H1 (cell line): Measurements from ENCODE around the gene GRPR. TPM values are rescaled to one million over a fixed set of nuclear protein-coding genes. Genes with fewer than 3 reads are reported as not detected.

Experiments
- CTCF ChIA-PET: fragments of 300-600 bp; sonication (Branson Sonifier 250); formaldehyde crosslinking; loops from one replicate; lab custom pipeline; 2021; ENCODE audit not compliant: partially characterized antibody; lab: Charles Lee
- POLR2A ChIA-PET: fragments of 300-600 bp; sonication (Branson Sonifier 250); formaldehyde crosslinking; loops from one replicate; lab custom pipeline; 2021; ENCODE audit warnings: inconsistent platforms; ENCODE audit not compliant: partially characterized antibody; lab: Charles Lee
- DNase-seq, 2 experiments: peaks; one replicate each; pipeline versions ENCODE4 v3.0.0 to v3.0.0-alpha.2; 2010 to 2022; ENCODE audit warnings: low spot score in 2 of 2, low read depth in 1 of 2, mixed read lengths in 1 of 2
- FAIRE-seq: peaks from 2 replicates; lab custom pipeline; 2011; peaks lifted over from hg19 to GRCh38; lab: Jason Lieb, UNC
- H2AFZ ChIP-seq: 2 replicates; pipeline ENCODE4 v1.8.1; 2012; ENCODE audit warnings: low read length, inconsistent platforms
- H2AK5ac ChIP-seq: 2 replicates; pipeline ENCODE4 v1.6.1; 2013; ENCODE audit warnings: low read depth, low read length
- H2BK120ac ChIP-seq: replicated peaks from 2 replicates; pipeline ENCODE3; 2013; ENCODE audit warnings: low read depth, low read length, inconsistent platforms
- H2BK12ac ChIP-seq: 2 replicates; pipeline ENCODE4 v1.6.1; 2013; ENCODE audit warnings: low read depth, low read length
- H2BK15ac ChIP-seq: 2 replicates; pipeline ENCODE4 v1.6.1; 2013; ENCODE audit warnings: low read length
- H2BK20ac ChIP-seq: 2 replicates; pipeline ENCODE4 v1.6.1; 2013; ENCODE audit warnings: low read length
- H2BK5ac ChIP-seq: 2 replicates; pipeline ENCODE4 v1.6.1; 2013; ENCODE audit warnings: low read depth, low read length
- H3K14ac ChIP-seq: 2 replicates; pipeline ENCODE4 v1.6.1; 2013; ENCODE audit warnings: inconsistent platforms; ENCODE audit not compliant: insufficient read length
- H3K18ac ChIP-seq: 2 replicates; pipeline ENCODE4 v1.6.1; 2013; ENCODE audit warnings: low read length; ENCODE audit errors: extremely low read depth
- H3K23ac ChIP-seq: 2 replicates; pipeline ENCODE4 v1.6.1; 2013; ENCODE audit warnings: inconsistent platforms; ENCODE audit not compliant: insufficient read length
- H3K23me2 ChIP-seq: 2 replicates; pipeline ENCODE4 v1.6.1; 2013; ENCODE audit warnings: low read depth, low read length
- H3K27ac ChIP-seq: 2 replicates; pipeline ENCODE4 v1.6.1; 2011; ENCODE audit warnings: low read depth, low read length, inconsistent platforms
- H3K27me3 ChIP-seq, 4 experiments: replicated peaks in 1 of 4; 1 replicate in 1 of 4; 2 replicates in 3 of 4; pipeline versions ENCODE4 v1.6.1 to v1.8.1; 2011 to 2013; ENCODE audit warnings: low read length in 3 of 4, mild to moderate bottlenecking in 3 of 4, inconsistent platforms in 2 of 4, mixed read lengths in 2 of 4, moderate library complexity in 1 of 4; ENCODE audit not compliant: control insufficient read depth in 3 of 4, insufficient read depth in 3 of 4; ENCODE audit errors: extremely low read depth in 1 of 4
- H3K36me3 ChIP-seq, 4 experiments: 2 replicates each; pipeline versions ENCODE4 v1.6.1 to v1.8.1; 2011 to 2013; ENCODE audit warnings: mild to moderate bottlenecking in 4 of 4, low read length in 3 of 4, moderate library complexity in 2 of 4, control low read depth in 1 of 4, inconsistent platforms in 1 of 4; ENCODE audit not compliant: insufficient read depth in 4 of 4, control insufficient read depth in 2 of 4
- H3K4ac ChIP-seq: replicated peaks from 2 replicates; pipeline ENCODE3; 2013; ENCODE audit warnings: low read length, low read depth, mixed read lengths, inconsistent platforms; ENCODE audit not compliant: insufficient read length
- H3K4me1 ChIP-seq, 4 experiments: replicated peaks in 1 of 4; 1 replicate in 1 of 4; 2 replicates in 3 of 4; pipeline versions ENCODE4 v1.6.1 to v1.8.1; 2011 to 2013; ENCODE audit warnings: low read length in 3 of 4, inconsistent platforms in 2 of 4, mixed read lengths in 1 of 4; ENCODE audit not compliant: insufficient read depth in 4 of 4, control insufficient read depth in 3 of 4
- H3K4me2 ChIP-seq, 2 experiments: 2 replicates each; pipeline versions ENCODE4 v1.6.1 to v1.8.1; 2011 to 2013; ENCODE audit warnings: low read depth in 2 of 2, low read length in 2 of 2, control low read depth in 1 of 2, inconsistent platforms in 1 of 2, mild to moderate bottlenecking in 1 of 2; ENCODE audit not compliant: insufficient read depth in 1 of 2
- H3K4me3 ChIP-seq, 4 experiments: fragments of 200-600, 300-600 bp in 1 of 4; sonication (generic), shearing (Covaris generic), sonication (Bioruptor Twin) in 1 of 4; 2 replicates each; pipeline versions ENCODE4 v1.5.1 to v1.8.1; 2011 to 2016; ENCODE audit warnings: low read length in 4 of 4, low read depth in 3 of 4, control low read depth in 2 of 4, inconsistent platforms in 2 of 4, mild to moderate bottlenecking in 2 of 4, mixed read lengths in 1 of 4, moderate library complexity in 1 of 4; ENCODE audit not compliant: insufficient read depth in 2 of 4; ENCODE audit errors: extremely low read depth in 1 of 4
- H3K56ac ChIP-seq: replicated peaks from 2 replicates; pipeline ENCODE3; 2013; ENCODE audit warnings: low read depth, mild to moderate bottlenecking, mixed read lengths, low read length, inconsistent platforms; ENCODE audit not compliant: insufficient read length
- H3K79me1 ChIP-seq: 2 replicates; pipeline ENCODE4 v1.6.1; 2013; ENCODE audit warnings: low read depth, low read length, control low read depth
- H3K79me2 ChIP-seq, 2 experiments: 2 replicates each; pipeline versions ENCODE4 v1.6.1 to v1.8.1; 2012 to 2013; ENCODE audit warnings: low read length in 2 of 2, mild to moderate bottlenecking in 2 of 2, inconsistent platforms in 1 of 2; ENCODE audit not compliant: insufficient read depth in 2 of 2, control insufficient read depth in 1 of 2
- H3K9ac ChIP-seq, 4 experiments: replicated peaks in 1 of 4; 1 replicate in 1 of 4; 2 replicates in 3 of 4; pipeline versions ENCODE4 v1.6.1 to v1.8.1; 2011 to 2013; ENCODE audit warnings: low read depth in 3 of 4, low read length in 3 of 4, control low read depth in 2 of 4, mild to moderate bottlenecking in 2 of 4, moderate library complexity in 2 of 4, inconsistent platforms in 1 of 4; ENCODE audit errors: extremely low read depth in 1 of 4
- H3K9me3 ChIP-seq, 2 experiments: 2 replicates each; pipeline versions ENCODE4 v1.6.1 to v1.8.1; 2012 to 2013; ENCODE audit warnings: mild to moderate bottlenecking in 2 of 2, moderate library complexity in 2 of 2, control low read depth in 1 of 2, inconsistent platforms in 1 of 2, low read depth in 1 of 2, low read length in 1 of 2, mixed read lengths in 1 of 2; ENCODE audit not compliant: insufficient read depth in 2 of 2
- H4K20me1 ChIP-seq, 2 experiments: replicated peaks in 1 of 2; 2 replicates each; pipeline versions ENCODE3 to v1.8.1; 2011 to 2013; ENCODE audit warnings: inconsistent platforms in 2 of 2, low read length in 2 of 2, mild to moderate bottlenecking in 1 of 2; ENCODE audit not compliant: insufficient read depth in 2 of 2, control insufficient read depth in 1 of 2
- H4K5ac ChIP-seq: 2 replicates; pipeline ENCODE4 v1.6.1; 2013; ENCODE audit warnings: low read length, low read depth, mixed read lengths, inconsistent platforms; ENCODE audit not compliant: insufficient read length
- H4K8ac ChIP-seq: 2 replicates; pipeline ENCODE4 v1.8.0; 2013; ENCODE audit warnings: mild to moderate bottlenecking, moderate library complexity, low read length, inconsistent platforms; ENCODE audit not compliant: insufficient read depth; ENCODE audit errors: extremely low read depth
- H4K91ac ChIP-seq: replicated peaks from 2 replicates; pipeline ENCODE3; 2013; ENCODE audit warnings: low read length, mixed read lengths, inconsistent platforms; ENCODE audit not compliant: insufficient read length
- CREB1 ChIP-seq: IDR thresholded peaks from 2 replicates; pipeline ENCODE4 v1.6.1; 2012; ENCODE audit warnings: inconsistent platforms
- CTBP2 ChIP-seq: IDR thresholded peaks from 2 replicates; pipeline ENCODE4 v1.7.0; 2011; ENCODE audit warnings: borderline replicate concordance, mild to moderate bottlenecking, moderate library complexity, mixed read lengths, low read length; ENCODE audit not compliant: insufficient read depth, insufficient read length
- EGR1 ChIP-seq: IDR thresholded peaks from 2 replicates; pipeline ENCODE4 v1.6.1; 2011; ENCODE audit warnings: low read depth, low read length, borderline replicate concordance
- HDAC2 ChIP-seq, 2 experiments: fragments of 300-600 bp in 1 of 2; sonication (generic) in 1 of 2; IDR thresholded peaks; 2 replicates each; pipeline ENCODE4 v1.6.1; 2011 to 2012; ENCODE audit warnings: low read depth in 2 of 2, low read length in 2 of 2, mild to moderate bottlenecking in 2 of 2, moderate library complexity in 2 of 2, borderline replicate concordance in 1 of 2, inconsistent platforms in 1 of 2
- HDAC6 ChIP-seq: IDR thresholded peaks from one replicate; pipeline ENCODE4 v1.7.1; 2012; ENCODE audit warnings: low read depth, mild to moderate bottlenecking, inconsistent platforms, low read length, moderate library complexity
- JUND ChIP-seq: IDR thresholded peaks from 2 replicates; pipeline ENCODE4 v1.6.1; 2011; ENCODE audit warnings: mild to moderate bottlenecking, improper control_type of control experiment, low read length
- NANOG ChIP-seq: IDR thresholded peaks from 2 replicates; pipeline ENCODE4 v1.6.1; 2011; ENCODE audit warnings: low read length, low read depth, mild to moderate bottlenecking, inconsistent platforms; ENCODE audit not compliant: insufficient read depth, poor library complexity, severe bottlenecking
- POLR2A ChIP-seq, 2 experiments: IDR thresholded peaks; 1 replicate in 1 of 2; 2 replicates in 1 of 2; pipeline ENCODE4 v1.6.1; 2011; ENCODE audit warnings: low read depth in 2 of 2, low read length in 2 of 2, mild to moderate bottlenecking in 2 of 2; ENCODE audit errors: control extremely low read depth in 1 of 2
- RAD21 ChIP-seq, 2 experiments: IDR thresholded peaks in 1 of 2; conservative IDR thresholded peaks in 1 of 2; 2 replicates each; pipeline ENCODE4 v1.6.1; 2011; ENCODE audit warnings: low read depth in 2 of 2, low read length in 2 of 2, improper control_type of control experiment in 1 of 2, inconsistent platforms in 1 of 2, mild to moderate bottlenecking in 1 of 2, moderate library complexity in 1 of 2
- SAP30 ChIP-seq: fragments of 300-600 bp; sonication (generic); IDR thresholded peaks from 2 replicates; pipeline ENCODE4 v1.7.1; 2012; ENCODE audit warnings: low read length, moderate library complexity, mild to moderate bottlenecking, inconsistent platforms; ENCODE audit not compliant: insufficient read depth, insufficient replicate concordance
- SRF ChIP-seq: IDR thresholded peaks from 2 replicates; pipeline ENCODE4 v1.6.1; 2011; ENCODE audit warnings: mild to moderate bottlenecking, low read depth, low read length, moderate library complexity
- WGBS, 2 experiments: shearing (Covaris generic) in 1 of 2; methylation state at CpG; one replicate each; pipeline versions ENCODE4 v1.1.6 to v1.1.7; 2013 to 2015; ENCODE audit warnings: low lambda C conversion rate in 2 of 2, mixed read lengths in 2 of 2, inconsistent platforms in 1 of 2, low coverage in 1 of 2, missing lambda C conversion rate in 1 of 2; ENCODE audit not compliant: insufficient replicate concordance in 2 of 2, insufficient coverage in 1 of 2, insufficient read length in 1 of 2; ENCODE audit errors: extremely low coverage in 1 of 2, missing lambda C conversion rate in 1 of 2; 5-methylcytosine and 5-hydroxymethylcytosine counted together
- polyA plus RNA-seq, 7 experiments: library from polyadenylated mRNA; depleted of rRNA in 3 of 7; stranded (reverse) in 5 of 7; unstranded in 2 of 7; fragments of >200 nt in 5 of 7; fragments of 200-250 nt in 2 of 7; gene quantifications; 1 replicate in 5 of 7; 2 replicates in 1 of 7; 4 replicates in 1 of 7; pipeline versions ENCODE4 v1.2.1 to v1.2.3, GENCODE V29; 2011 to 2013; ENCODE audit warnings: missing spikeins in 2 of 7, mixed read lengths in 2 of 7
- total RNA-seq: library from RNA; stranded (reverse); fragmentation: NEBNext Ultra II Directional; extraction: Animal tissue kit (Norgen Biotek cat#: 25700); gene quantifications from 2 replicates; pipeline ENCODE4 v1.2.1, GENCODE V29; 2021
- TF ChIP-seq, protein P1 (sequence below): IDR thresholded peaks from 2 replicates; pipeline ENCODE4 v1.6.1; 2011; ENCODE audit warnings: low read depth, mild to moderate bottlenecking, low read length; ENCODE audit not compliant: insufficient read depth

GRPR gene
- total and polyA plus RNA-seq, 2 of the 8 experiments (the other 6 are each of a cell fraction or from before 2014, with no cell fraction given), result 18.6 to 78.4 TPM

DNA sequence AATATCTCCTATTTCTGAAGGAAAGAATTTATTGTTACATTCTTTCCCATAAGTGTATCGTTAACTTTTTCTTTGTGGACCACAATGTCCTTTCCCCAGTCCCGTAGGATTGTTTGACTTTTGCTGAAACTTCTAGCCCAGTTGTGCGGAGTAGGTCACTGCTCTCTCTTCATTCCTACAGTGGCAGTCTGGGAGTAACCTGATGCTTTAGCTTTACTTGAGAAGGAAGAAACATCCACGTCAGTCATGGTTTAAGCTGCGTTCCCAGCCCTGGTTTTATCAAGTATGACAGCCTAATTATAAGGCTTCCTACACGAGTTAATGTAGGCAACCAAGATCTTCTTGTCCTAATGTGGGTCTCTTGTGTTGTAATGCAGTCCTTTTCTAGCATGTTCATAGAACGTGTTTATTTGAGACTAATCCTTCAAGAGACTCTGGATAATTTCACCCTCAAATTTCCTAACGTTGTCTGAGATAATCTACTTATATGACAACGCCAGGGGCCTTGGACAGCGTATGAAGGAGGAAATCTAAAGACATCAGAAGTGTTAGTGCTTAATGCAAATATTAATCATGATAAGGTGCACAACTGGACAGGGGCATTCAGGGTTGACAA is 40.8 kb upstream of the GRPR start:
- Histone ChIP-seq H3K4ac (no peak overlapping the region), H3K79me2 (no peaks in the 10 kb centered on the region), H3K4me3 (no peak overlapping the region), H3K9me3 (no peaks in the 10 kb centered on the region), H3K9ac (no peak overlapping the region), H3K4me2 (no peak overlapping the region), H2BK12ac (no peak overlapping the region), H4K8ac (no peak overlapping the region), H4K91ac (no peak overlapping the region), H2BK20ac (no peak overlapping the region), H2AK5ac (no peak overlapping the region), H3K18ac (no peak overlapping the region), H2AFZ (peak overlapping the region; percentile 85; the same call in 1 of the 2 replicates), H3K27me3 (no peaks in the 10 kb centered on the region), H3K23ac (no peak overlapping the region), H2BK5ac (no peak overlapping the region), H3K36me3 (no peaks in the 10 kb centered on the region), H2BK15ac (no peak overlapping the region), H2BK120ac (no peak overlapping the region), H3K4me1 (no peaks in the 10 kb centered on the region), H3K27ac (no peak overlapping the region), H3K14ac (no peak overlapping the region), H3K23me2 (no peaks in the 10 kb centered on the region), H3K79me1 (no peaks in the 10 kb centered on the region), H4K20me1 (no peaks in the 10 kb centered on the region), H4K5ac (no peak overlapping the region), H3K56ac (no peak overlapping the region)
- CTCF ChIA-PET, result interaction anchor here (0.6 kb wide), 1 partner anchor 84 kb away, joined by 3 read pairs; no protein-coding TSS in a partner anchor
- WGBS, 2 experiments, result 79% methylated on average over 9 of the region's 10 CpGs; no CpG with 5 or more reads in 1 of the 2 experiments
- POLR2A ChIA-PET, result interaction anchor here (0.6 kb wide), 1 partner anchor 8 kb away, joined by 4 read pairs; no protein-coding TSS in a partner anchor
- DNase-seq (no peak), FAIRE-seq (peak; percentile 85)
- TF ChIP-seq RAD21 (IDR thresholded peaks at IDR 0.05 in 1 of 2, conservative IDR thresholded peaks at IDR 0.05 in 1 of 2; ENCODE audit: low read depth in 2 of 2, low read length in 2 of 2), result no peak
- no peak for TF ChIP-seq JUND
- no peak for TF ChIP-seq CTBP2
- TF ChIP-seq HDAC2 (IDR thresholded peaks at IDR 0.05; ENCODE audit: borderline replicate concordance in 1 of 2, low read depth in 2 of 2, low read length in 2 of 2), result no peak
- TF ChIP-seq NANOG, result no peak
- TF ChIP-seq SRF, result no peak
- TF ChIP-seq SAP30, result no peak
- no peak for TF ChIP-seq HDAC6
- no peak for TF ChIP-seq POLR2A (IDR thresholded peaks at IDR 0.05; ENCODE audit: control extremely low read depth in 1 of 2, low read depth in 2 of 2, low read length in 2 of 2)
- TF ChIP-seq EGR1, result no peak
- TF ChIP-seq, protein P1, sequence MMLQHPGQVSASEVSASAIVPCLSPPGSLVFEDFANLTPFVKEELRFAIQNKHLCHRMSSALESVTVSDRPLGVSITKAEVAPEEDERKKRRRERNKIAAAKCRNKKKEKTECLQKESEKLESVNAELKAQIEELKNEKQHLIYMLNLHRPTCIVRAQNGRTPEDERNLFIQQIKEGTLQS, result no peak
- no peak for TF ChIP-seq CREB1
